ENCODE data around the gene RIPK1. TPM values are rescaled to one million over a fixed set of nuclear protein-coding genes. Genes with fewer than 3 reads are reported as not detected.

The RIPK1 gene
- total and polyA plus RNA-seq, 2 donors (not counting 3 experiments of a cell fraction or from before 2014, with no cell fraction given), result 11.2 to 20.6 TPM

- H3K27ac ChIP-seq (ENCODE audit: insufficient read depth, low read depth, low read length), result no peak overlapping the region
- no peaks in the 10 kb centered on the region for H3K9me1 ChIP-seq (replicated peaks; ENCODE audit: control insufficient read depth, extremely low read depth, insufficient read depth, low read length)
Measured at GRCh38 chr6:3090013-3090412, 21.7 kb downstream of the RIPK1 start.

More at GRCh38 chr6:3090013-3090412, 21.7 kb downstream of the RIPK1 start:
- H3K27me3 ChIP-seq (ENCODE audit: control insufficient read depth in 2 of 2, insufficient read depth in 2 of 2, low read length in 2 of 2), result no peaks in the 10 kb centered on the region
- DNase-seq (ENCODE audit: low read depth, low spot score), result no peak
- no peaks in the 10 kb centered on the region for H3K9me3 ChIP-seq (replicated peaks; ENCODE audit: control insufficient read depth, insufficient read depth, low read length)
- peaks cover 0 to 5% of the 10 kb centered on the region in 2 experiments for H3K36me3 ChIP-seq (ENCODE audit: control insufficient read depth in 2 of 2, extremely low read depth in 1 of 2, insufficient read depth in 2 of 2, low read length in 2 of 2)
- peaks cover 12% of the 10 kb centered on the region for H3K4me1 ChIP-seq (ENCODE audit: control insufficient read depth, extremely low read depth, insufficient read depth, low read length)
- TF ChIP-seq GATA2 (IDR thresholded peaks at IDR 0.05; ENCODE audit: insufficient read depth, insufficient read length, low read depth, low read length) (no peak), EZH2 (IDR thresholded peaks at IDR 0.05; ENCODE audit: borderline replicate concordance, low read depth, low read length, severe bottlenecking) (no peak), MYC (IDR thresholded peaks at IDR 0.05; ENCODE audit: low read depth, low read length) (no peak), JUN (IDR thresholded peaks at IDR 0.05; ENCODE audit: borderline replicate concordance, insufficient read depth, insufficient read length, low read depth) (no peak), POLR2A (IDR thresholded peaks at IDR 0.05; ENCODE audit: low read depth, low read length) (no peak), CTCF (IDR thresholded peaks at IDR 0.05; ENCODE audit: extremely low read depth in 1 of 2, insufficient read depth in 1 of 2, low read depth in 1 of 2, low read length in 2 of 2) (no peak), POLR2AphosphoS5 (IDR thresholded peaks at IDR 0.05; ENCODE audit: insufficient read depth, low read depth, low read length) (no peak), FOS (IDR thresholded peaks at IDR 0.05; ENCODE audit: borderline replicate concordance, insufficient read depth, low read length) (no peak), MAX (IDR thresholded peaks at IDR 0.05; ENCODE audit: insufficient read depth, insufficient read length) (no peak)
- BruUV-seq (replicated peaks), result no TSS peak
- H3K9ac ChIP-seq (replicated peaks; ENCODE audit: extremely low read depth, insufficient read depth, low read length), result no peak overlapping the region
- POLR2A ChIA-PET, result no interaction called here
- H3K4me3 ChIP-seq (replicated peaks in 1 of 3; ENCODE audit: insufficient read depth in 1 of 3, low read depth in 1 of 3, low read length in 3 of 3), result no peak overlapping the region
- CTCF ChIA-PET, result interaction anchor here (0.7 kb wide), 1 partner anchor 8 kb away, joined by 3 read pairs; no protein-coding TSS in a partner anchor
- dilution Hi-C loops (cut with MboI; ENCODE audit: extremely low pct_ligation_motif_present, low sequenced_read_pairs) (no loop called here), intact Hi-C loops (cut with micrococcal nuclease) (no loop called here)
- no peak for FAIRE-seq
- no peaks in the 10 kb centered on the region for H4K20me1 ChIP-seq (replicated peaks; ENCODE audit: control insufficient read depth, extremely low read depth, insufficient read depth, low read length)
- H3K4me2 ChIP-seq (ENCODE audit: insufficient read depth, low read length), result no peak overlapping the region
- no peak overlapping the region for H2AFZ ChIP-seq (ENCODE audit: low read depth, low read length)
- H3K79me2 ChIP-seq (ENCODE audit: control insufficient read depth, insufficient read depth, low read length), result no peaks in the 10 kb centered on the region
